ENCODE results near the gene RNU1-3. TPM values are rescaled to one million over a fixed set of nuclear protein-coding genes. Genes with fewer than 3 reads are reported as not detected.
"Not testable (repeated sequence)": the region's sequence is repeated elsewhere in the genome, so short reads cannot be mapped to it uniquely, and the experiment has no call there.

Gene RNU1-3
- total and polyA plus RNA-seq, 2 of the 13 experiments (the other 11 are each of a cell fraction or from before 2014, with no cell fraction given): under 0.01 to 11,018 TPM

DNA sequence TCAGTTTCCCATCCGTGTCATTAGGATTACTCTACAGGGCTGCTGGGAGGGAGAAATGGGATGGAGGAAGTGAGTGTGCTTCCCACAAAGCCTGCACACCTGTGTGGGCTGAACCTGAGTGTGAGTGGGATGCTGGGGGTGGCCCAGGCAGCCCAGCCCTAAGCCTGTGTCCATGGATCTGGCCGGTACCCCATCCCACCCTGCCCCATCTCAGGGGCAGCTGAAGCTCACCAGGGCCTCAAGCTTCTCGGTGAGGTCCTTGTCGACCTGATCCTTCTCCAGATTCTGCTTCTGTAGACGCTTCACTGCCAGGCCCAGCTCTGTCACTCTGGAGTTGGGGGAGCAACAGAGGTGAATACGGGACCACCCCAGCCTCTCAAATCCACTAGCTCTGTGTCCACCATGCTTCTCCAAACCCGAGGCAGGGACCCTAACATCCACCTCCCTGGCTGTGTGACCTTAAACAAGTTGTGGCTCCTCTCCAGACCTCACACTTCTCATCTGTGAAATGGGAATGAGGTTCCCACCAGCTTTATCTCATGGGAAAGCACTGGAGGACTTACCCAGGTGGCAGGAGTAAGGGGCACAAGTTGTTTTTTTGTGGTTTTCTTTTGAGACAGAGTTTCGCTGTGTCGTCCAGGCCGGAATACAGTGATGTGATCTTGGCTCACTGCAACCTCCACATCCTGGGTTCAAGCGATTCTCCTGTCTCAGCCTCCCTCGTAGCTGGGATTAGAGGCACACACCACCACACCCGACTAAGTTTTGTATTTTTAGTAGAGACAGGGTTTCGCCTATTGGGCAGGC is 34.5 kb downstream of the RNU1-3 start:
- H3K27ac ChIP-seq (ENCODE audit: extremely low read length, insufficient read depth, low read length); DNase-seq (ENCODE audit: low spot score); FAIRE-seq; in situ Hi-C loops (cut with HindIII; ENCODE audit: extremely low pct_ligation_motif_present, low pct_unique_long_range_greater_than_20kb); intact Hi-C loops (cut with micrococcal nuclease; ENCODE audit: unreplicated experiment); H3K4me1 ChIP-seq (ENCODE audit: insufficient read depth, low read length); H3K27me3 ChIP-seq (ENCODE audit: control insufficient read depth in 1 of 2, insufficient read depth in 2 of 2, low read length in 2 of 2); H4K20me1 ChIP-seq (ENCODE audit: insufficient read depth, low read length); H3K4me2 ChIP-seq (ENCODE audit: low read depth, low read length); H3K9me3 ChIP-seq (ENCODE audit: low read length); CTCF ChIA-PET (ENCODE audit: low intra/inter-chr PET ratio, low total read pairs); H3K4me3 ChIP-seq (replicated peaks in 1 of 3; ENCODE audit: insufficient read depth in 1 of 3, low read depth in 2 of 3, low read length in 3 of 3); H3K9ac ChIP-seq (ENCODE audit: insufficient read depth, low read depth, low read length); H2AFZ ChIP-seq (ENCODE audit: low read length); BruUV-seq (replicated peaks); TF ChIP-seq FOXP1 (CRISPR knock-in tag; IDR thresholded peaks at IDR 0.05): not testable (repeated sequence)
- peak; percentile 2; the same call in 1 of the 3 replicates for ATAC-seq
- POLR2A ChIA-PET: interaction anchor here (1.0 to 1.4 kb wide), 2 partner anchors 11 to 20 kb away, joined by 4 to 5 read pairs; no protein-coding TSS in a partner anchor
- TF ChIP-seq ZZZ3 (CRISPR knock-in tag; IDR thresholded peaks at IDR 0.05; ENCODE audit: borderline replicate concordance) (peak; percentile 66; the same call in 1 of the 2 replicates), ATF7-NPFF (CRISPR knock-in tag; IDR thresholded peaks at IDR 0.05; ENCODE audit: low read depth) (0 out of 2 replicates have a peak, but pooled peaks have one; percentile 2), ZNF674 (CRISPR knock-in tag; IDR thresholded peaks at IDR 0.05; ENCODE audit: low read depth) (0 out of 2 replicates have a peak, but pooled peaks have one; percentile 51), ZNF883 (CRISPR knock-in tag; IDR thresholded peaks at IDR 0.05; ENCODE audit: not compliant biosample characterization) (peak; percentile 5), FOXP1 (IDR thresholded peaks at IDR 0.05) (0 out of 2 replicates have a peak, but pooled peaks have one; percentile 5), ZNF343 (CRISPR knock-in tag; IDR thresholded peaks at IDR 0.05) (0 out of 2 replicates have a peak, but pooled peaks have one; percentile 54), ZNF510 (CRISPR knock-in tag; IDR thresholded peaks at IDR 0.05; ENCODE audit: low read depth) (peak; percentile 40; the same call in 1 of the 2 replicates), ZNF230 (CRISPR knock-in tag; IDR thresholded peaks at IDR 0.05) (0 out of 2 replicates have a peak, but pooled peaks have one; percentile 52), ZNF160 (CRISPR knock-in tag; IDR thresholded peaks at IDR 0.05) (0 out of 2 replicates have a peak, but pooled peaks have one; percentile 17), ZNF543 (CRISPR knock-in tag; IDR thresholded peaks at IDR 0.05) (peak; percentile 55; the same call in 1 of the 2 replicates), MEIS1 (CRISPR knock-in tag; IDR thresholded peaks at IDR 0.05; ENCODE audit: borderline replicate concordance) (peak; percentile 54; the same call in 1 of the 2 replicates), ZNF383 (CRISPR knock-in tag; IDR thresholded peaks at IDR 0.05; ENCODE audit: borderline replicate concordance) (0 out of 2 replicates have a peak, but pooled peaks have one; percentile 66)
- TF ChIP-seq, protein P1, sequence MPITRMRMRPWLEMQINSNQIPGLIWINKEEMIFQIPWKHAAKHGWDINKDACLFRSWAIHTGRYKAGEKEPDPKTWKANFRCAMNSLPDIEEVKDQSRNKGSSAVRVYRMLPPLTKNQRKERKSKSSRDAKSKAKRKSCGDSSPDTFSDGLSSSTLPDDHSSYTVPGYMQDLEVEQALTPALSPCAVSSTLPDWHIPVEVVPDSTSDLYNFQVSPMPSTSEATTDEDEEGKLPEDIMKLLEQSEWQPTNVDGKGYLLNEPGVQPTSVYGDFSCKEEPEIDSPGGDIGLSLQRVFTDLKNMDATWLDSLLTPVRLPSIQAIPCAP (CRISPR knock-in tag; IDR thresholded peaks at IDR 0.05; ENCODE audit: low read depth): 0 out of 2 replicates have a peak, but pooled peaks have one; percentile 32
- TF ChIP-seq, protein P2, sequence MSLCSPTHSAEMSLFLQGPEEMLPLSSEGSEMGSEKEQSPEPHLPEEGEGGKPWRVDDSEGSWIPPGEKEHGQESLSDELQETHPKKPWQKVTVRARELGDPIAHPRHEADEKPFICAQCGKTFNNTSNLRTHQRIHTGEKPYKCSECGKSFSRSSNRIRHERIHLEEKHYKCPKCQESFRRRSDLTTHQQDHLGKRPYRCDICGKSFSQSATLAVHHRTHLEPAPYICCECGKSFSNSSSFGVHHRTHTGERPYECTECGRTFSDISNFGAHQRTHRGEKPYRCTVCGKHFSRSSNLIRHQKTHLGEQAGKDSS (CRISPR knock-in tag; IDR thresholded peaks at IDR 0.05; ENCODE audit: borderline replicate concordance, low read depth): 0 out of 2 replicates have a peak, but pooled peaks have one; percentile 53
- 97% methylated on average over 14 of the region's 14 CpGs for WGBS (ENCODE audit: low lambda C conversion rate)
- peaks cover 24% of the 10 kb centered on the region for H3K79me2 ChIP-seq (ENCODE audit: insufficient read depth, low read length)
- peaks cover 51 to 88% of the 10 kb centered on the region in 2 experiments for H3K36me3 ChIP-seq (replicated peaks in 1 of 2; ENCODE audit: control insufficient read depth in 1 of 2, insufficient read depth in 2 of 2, low read length in 2 of 2)

Data from HepG2 (cell line).